SK-N-MC (cell line): ENCODE measurements around the gene SCAMP4.

ENCODE experiments used
- FOXP2 ChIP-seq: optimal IDR thresholded peaks from 2 replicates; pipeline ENCODE3; 2011; ENCODE audit warnings: mild to moderate bottlenecking, moderate library complexity; ENCODE audit not compliant: insufficient read depth; ENCODE audit errors: extremely low read length, control extremely low read depth
- POLR2AphosphoS5 ChIP-seq: IDR thresholded peaks from 2 replicates; pipeline ENCODE4 v1.6.1; 2012; ENCODE audit warnings: mild to moderate bottlenecking, low read depth, low read length, borderline replicate concordance

GRCh38 chr19:1952635-1953034 is 47.4 kb downstream of the SCAMP4 start:
- no peak for TF ChIP-seq POLR2AphosphoS5
- TF ChIP-seq FOXP2, result no peak
